GM13976 (cell line): ENCODE data around the gene SRSF8.
"Not testable (repeated sequence)": the region's sequence is repeated elsewhere in the genome, so short reads cannot be mapped to it uniquely, and the experiment has no call there.

Experiments
- DNase-seq: peaks from one replicate; pipeline ENCODE4 v3.0.0; 2012; ENCODE audit warnings: low spot score
- CTCF ChIP-seq: IDR thresholded peaks from 2 replicates; pipeline ENCODE4 v1.5.1; 2012; ENCODE audit warnings: borderline replicate concordance, mild to moderate bottlenecking; ENCODE audit not compliant: insufficient read depth; ENCODE audit errors: extremely low read depth, missing control alignments, control extremely low read depth
- in situ Hi-C: fragments of 300-500 bp; cut with MboI; formaldehyde crosslinking; loops from one replicate; pipeline ENCODE4 v1.12.0; 2022; ENCODE audit warnings: low sequenced_read_pairs, mixed read lengths, inconsistent platforms; ENCODE audit not compliant: unreplicated experiment

The SRSF8 gene, protein sequence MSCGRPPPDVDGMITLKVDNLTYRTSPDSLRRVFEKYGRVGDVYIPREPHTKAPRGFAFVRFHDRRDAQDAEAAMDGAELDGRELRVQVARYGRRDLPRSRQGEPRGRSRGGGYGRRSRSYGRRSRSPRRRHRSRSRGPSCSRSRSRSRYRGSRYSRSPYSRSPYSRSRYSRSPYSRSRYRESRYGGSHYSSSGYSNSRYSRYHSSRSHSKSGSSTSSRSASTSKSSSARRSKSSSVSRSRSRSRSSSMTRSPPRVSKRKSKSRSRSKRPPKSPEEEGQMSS

DNA sequence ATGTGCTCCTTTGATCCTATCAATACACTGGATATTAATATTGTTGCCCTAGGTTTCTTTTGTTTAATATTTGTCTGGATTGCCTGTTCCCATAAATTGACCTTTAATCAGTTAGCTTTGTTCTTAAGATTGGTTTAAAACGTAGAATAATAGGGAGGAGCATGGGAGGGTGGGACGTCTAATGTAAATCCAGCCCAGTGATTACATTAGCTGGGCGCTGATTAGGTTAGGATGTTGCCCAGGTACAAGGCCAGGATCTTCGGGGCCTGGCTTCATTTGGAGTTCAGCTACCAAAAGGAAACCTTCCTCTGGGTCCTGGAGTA, at the start of gene SRSF8:
SRSF8 (plus strand) TSS at position 204 of the 323 bp plus-strand sequence. CDS start 308 bp downstream, outside the sequence.
- in situ Hi-C loops: no loop called here
- DNase-seq: no peak
- TF ChIP-seq CTCF: no peak

DNA sequence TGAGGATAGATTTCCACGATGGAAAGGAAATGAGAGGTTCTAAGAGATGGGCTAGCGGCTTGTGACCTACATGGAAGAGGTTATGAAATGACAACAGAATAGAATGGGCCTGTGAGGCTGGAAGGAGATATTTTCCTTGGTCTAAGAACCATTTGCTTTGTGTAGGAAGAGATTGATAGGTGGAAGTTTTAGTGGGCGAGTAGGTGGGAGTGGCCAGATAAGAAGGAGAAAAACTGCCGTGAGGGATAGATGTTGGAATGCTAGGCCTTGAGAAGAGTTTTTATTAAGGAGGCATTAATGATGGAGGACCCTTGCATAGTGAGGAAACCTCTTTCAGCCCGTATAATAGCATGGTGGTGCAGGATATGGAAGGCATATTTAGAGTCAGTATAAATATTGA, 45.3 kb upstream of the SRSF8 start:
- in situ Hi-C loops, DNase-seq: not testable (repeated sequence)

- no peak for TF ChIP-seq CTCF
- DNase-seq: no peak
- in situ Hi-C loops: no loop called here
These were observed 41.8 kb upstream of the SRSF8 start, which contains the start of gene KDM4E for GRCh38 chr11:95024958-95025357. Gene KDM4E (plus strand): TSS chr11:95025258. CDS start chr11:95025558, 300 bp downstream.

DNA sequence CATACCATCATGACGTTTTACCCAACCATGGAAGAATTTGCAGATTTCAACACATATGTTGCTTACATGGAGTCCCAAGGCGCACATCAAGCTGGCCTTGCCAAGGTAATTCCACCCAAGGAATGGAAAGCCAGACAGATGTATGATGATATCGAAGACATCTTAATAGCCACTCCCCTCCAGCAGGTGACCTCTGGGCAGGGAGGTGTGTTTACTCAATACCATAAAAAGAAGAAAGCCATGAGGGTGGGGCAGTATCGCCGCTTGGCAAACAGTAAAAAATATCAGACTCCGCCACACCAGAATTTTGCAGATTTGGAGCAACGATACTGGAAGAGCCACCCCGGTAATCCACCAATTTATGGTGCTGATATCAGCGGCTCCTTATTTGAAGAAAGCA, 41.1 kb upstream of the SRSF8 start:
- in situ Hi-C loops, DNase-seq: not testable (repeated sequence)

DNA sequence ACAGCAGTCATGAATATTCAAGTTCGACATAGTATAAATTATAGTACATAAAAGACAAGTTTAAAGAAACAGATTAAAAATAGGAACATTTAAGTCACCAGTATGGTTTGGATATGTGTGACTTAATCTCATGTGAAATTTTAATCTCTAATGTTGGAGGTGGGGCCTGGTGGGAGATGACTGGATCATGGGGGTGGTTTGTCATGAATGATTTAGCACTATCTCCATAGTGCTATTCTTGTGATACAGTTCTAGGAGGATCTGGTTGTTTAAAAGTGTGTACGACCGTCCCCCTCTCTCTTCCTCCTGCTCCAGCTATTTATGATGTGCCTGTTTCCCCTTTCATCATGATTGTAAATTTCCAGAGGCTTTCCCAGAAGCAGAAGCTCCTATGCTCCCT, 38.4 kb upstream of the SRSF8 start:
- TF ChIP-seq CTCF: no peak
- in situ Hi-C loops: no loop called here

GRCh38 chr11:95033051-95033450, 33.7 kb upstream of the SRSF8 start:
- in situ Hi-C loops: no loop called here
- DNase-seq: no peak

More for the DNA sequence above, 38.4 kb upstream of the SRSF8 start:
- DNase-seq: no peak

DNA sequence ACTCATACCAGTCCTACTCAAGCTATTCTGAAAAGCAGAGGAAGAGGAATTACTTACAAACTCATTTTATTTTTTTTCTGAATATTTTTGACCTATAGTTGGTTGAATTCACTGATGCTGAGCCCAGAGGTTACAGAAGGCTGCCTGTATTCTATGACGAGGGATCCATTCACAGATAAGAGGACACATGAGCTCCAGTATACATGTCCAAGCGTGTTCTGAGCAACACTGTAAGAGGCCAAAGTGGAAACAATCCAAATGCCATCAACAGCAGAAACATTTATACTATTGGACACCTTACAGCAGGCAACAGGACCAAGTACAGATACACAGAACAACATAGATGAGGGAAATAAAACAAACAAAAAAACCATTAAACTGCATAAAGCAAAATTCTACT, 31.4 kb upstream of the SRSF8 start:
- in situ Hi-C loops: no loop called here
- DNase-seq: no peak
- no peak for TF ChIP-seq CTCF

More at GRCh38 chr11:95033051-95033450, 33.7 kb upstream of the SRSF8 start:
- no peak for TF ChIP-seq CTCF

DNA sequence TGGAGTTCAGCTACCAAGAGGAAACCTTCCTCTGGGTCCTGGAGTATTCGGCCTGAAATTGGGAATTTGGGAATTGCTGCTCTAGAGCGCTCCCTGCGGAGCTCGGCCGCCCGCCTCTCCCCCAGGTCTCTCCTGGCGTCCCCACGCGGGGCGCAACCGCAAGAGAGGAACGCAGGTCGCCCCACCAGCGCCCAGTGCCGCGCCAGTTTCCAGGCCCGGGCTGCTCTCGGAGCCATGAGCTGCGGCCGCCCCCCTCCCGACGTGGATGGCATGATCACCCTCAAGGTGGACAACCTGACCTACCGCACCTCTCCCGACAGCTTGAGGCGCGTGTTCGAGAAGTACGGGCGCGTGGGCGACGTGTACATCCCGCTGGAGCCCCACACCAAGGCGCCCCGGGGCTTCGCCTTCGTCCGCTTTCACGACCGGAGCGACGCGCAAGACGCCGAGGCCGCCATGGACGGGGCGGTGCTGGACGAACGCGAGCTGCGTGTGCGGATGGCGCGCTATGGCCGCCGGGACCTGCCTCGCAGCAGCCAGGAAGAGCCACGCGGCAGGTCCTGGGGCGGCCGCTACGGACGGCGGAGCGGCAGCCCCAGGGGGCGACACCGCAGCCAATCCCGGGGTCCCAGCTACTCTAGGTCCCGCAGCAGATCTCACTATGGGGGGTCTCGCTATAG, 29.2 kb upstream of the SRSF8 start:
- DNase-seq, in situ Hi-C loops: not testable (repeated sequence)
